ENCODE data around the gene BSPRY.
A peak's percentile ranks its signal among the peaks of the same experiment; 100 is the strongest.

DNA sequence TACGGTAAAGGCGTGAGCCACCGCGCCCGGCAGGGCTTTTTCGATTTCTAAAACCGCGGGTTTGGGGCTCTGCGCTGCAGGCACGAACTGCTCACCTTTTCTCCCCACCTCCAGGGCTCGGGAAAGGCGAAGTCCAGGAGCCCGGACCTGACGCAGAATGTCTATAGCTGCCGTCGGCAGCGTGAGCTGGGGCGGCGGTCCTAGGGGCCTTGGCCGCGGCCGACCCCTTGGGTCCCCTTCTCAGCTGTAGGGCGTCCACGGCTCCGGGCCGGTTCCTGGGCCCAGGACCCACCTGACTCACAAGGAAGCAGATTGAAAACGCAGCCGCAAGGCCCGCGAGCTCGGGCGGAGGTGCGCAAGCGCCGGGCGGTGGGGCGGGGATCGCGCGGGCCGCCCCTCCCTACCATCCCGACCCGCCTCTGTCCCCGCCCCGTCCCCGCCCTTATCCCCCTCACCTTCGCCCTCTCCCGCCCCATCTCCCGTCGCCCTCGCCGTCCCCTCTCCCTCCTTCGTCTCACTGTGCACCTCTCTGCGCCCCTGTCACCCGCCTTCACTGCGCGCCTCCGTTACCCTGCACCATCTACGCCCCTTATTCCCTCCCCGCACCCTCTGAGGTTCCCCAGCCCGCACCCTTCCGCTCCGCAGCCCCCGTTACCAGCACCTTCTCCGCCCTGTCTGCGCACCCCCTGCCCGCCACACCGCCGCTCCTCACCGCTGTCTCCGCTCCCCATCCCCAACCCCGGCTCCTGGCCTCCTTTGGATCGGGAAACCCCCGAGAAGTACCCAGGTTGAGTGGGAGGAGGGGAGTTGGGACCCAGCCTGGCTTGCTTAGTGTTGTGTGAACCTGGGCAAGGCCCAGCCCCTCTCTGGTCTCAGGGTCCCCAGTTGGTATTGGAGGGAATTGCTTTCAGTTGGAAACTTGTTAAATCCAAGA lies 27.6 kb downstream of the BSPRY start, which contains the start of gene HDHD3:
- no peak for TF ChIP-seq EZH2 (IDR thresholded peaks at IDR 0.05; ENCODE audit: borderline replicate concordance, insufficient read depth, low read length, poor library complexity, severe bottlenecking)
- TF ChIP-seq, protein P1, sequence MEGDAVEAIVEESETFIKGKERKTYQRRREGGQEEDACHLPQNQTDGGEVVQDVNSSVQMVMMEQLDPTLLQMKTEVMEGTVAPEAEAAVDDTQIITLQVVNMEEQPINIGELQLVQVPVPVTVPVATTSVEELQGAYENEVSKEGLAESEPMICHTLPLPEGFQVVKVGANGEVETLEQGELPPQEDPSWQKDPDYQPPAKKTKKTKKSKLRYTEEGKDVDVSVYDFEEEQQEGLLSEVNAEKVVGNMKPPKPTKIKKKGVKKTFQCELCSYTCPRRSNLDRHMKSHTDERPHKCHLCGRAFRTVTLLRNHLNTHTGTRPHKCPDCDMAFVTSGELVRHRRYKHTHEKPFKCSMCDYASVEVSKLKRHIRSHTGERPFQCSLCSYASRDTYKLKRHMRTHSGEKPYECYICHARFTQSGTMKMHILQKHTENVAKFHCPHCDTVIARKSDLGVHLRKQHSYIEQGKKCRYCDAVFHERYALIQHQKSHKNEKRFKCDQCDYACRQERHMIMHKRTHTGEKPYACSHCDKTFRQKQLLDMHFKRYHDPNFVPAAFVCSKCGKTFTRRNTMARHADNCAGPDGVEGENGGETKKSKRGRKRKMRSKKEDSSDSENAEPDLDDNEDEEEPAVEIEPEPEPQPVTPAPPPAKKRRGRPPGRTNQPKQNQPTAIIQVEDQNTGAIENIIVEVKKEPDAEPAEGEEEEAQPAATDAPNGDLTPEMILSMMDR (IDR thresholded peaks at IDR 0.05; ENCODE audit: poor library complexity, severe bottlenecking), result no peak
- TF ChIP-seq MXI1 (conservative IDR thresholded peaks at IDR 0.05; ENCODE audit: poor library complexity, severe bottlenecking), result peak; percentile 54
- peak; percentile 82 for TF ChIP-seq POLR2AphosphoS5 (IDR thresholded peaks at IDR 0.05)
- TF ChIP-seq RAD21 (conservative IDR thresholded peaks at IDR 0.05), result no peak
- no peak for TF ChIP-seq SMC3 (conservative IDR thresholded peaks at IDR 0.05; ENCODE audit: poor library complexity)
- TF ChIP-seq EP300 (conservative IDR thresholded peaks at IDR 0.05; ENCODE audit: poor library complexity, severe bottlenecking), result no peak

Data from neural cell (in vitro differentiated cells).